A549 (cell line): ENCODE data around the gene DNAJB5. TPM values are rescaled to one million over a fixed set of nuclear protein-coding genes. Genes with fewer than 3 reads are reported as not detected.

Source experiments
- ATAC-seq, 2 experiments: fragments of 200-7000 bp in 1 of 2; fragments of >200 bp in 1 of 2; cut with Nextera tagmentation in 1 of 2; cut with Tn5 transposase in 1 of 2; 3 replicates each; pipeline versions ENCODE4 v1.8.0 to v1.9.1; 2018 to 2020; ENCODE audit warnings: mild to moderate bottlenecking in 1 of 2, moderate library complexity in 1 of 2
- CTCF ChIA-PET: fragments of 300-600 bp; sonication (Branson Sonifier 250); formaldehyde crosslinking; extraction: SDS; loops from one replicate; lab custom pipeline; 2021; ENCODE audit warnings: antibody characterized with exemption, inconsistent platforms; lab: Yijun Ruan, JAX
- POLR2A ChIA-PET: fragments of 350-600 bp; formaldehyde crosslinking; extraction: SDS; loops from one replicate; lab custom pipeline; 2021; ENCODE audit warnings: antibody characterized with exemption, inconsistent platforms; lab: Yijun Ruan, JAX
- DNase-seq, 2 experiments: peaks; one replicate each; pipeline versions ENCODE4 v3.0.0 to v3.0.0-alpha.2; 2011 to 2016; ENCODE audit warnings: low read depth in 1 of 2, low spot score in 1 of 2
- FAIRE-seq: peaks from 2 replicates; lab custom pipeline; 2011; peaks lifted over from hg19 to GRCh38; lab: Jason Lieb, UNC
- H3K27ac ChIP-seq, 2 experiments: fragments of >200 bp; sonication (Bioruptor Twin); formaldehyde crosslinking; 3 replicates each; pipeline ENCODE4 v1.5.1; 2016 to 2017
- H3K4me1 ChIP-seq: fragments of >200 bp; sonication (Bioruptor Twin); formaldehyde crosslinking; 3 replicates; pipeline ENCODE4 v1.6.1; 2016
- H3K4me2 ChIP-seq: fragments of >200 bp; sonication (Bioruptor Twin); formaldehyde crosslinking; 3 replicates; pipeline ENCODE4 v1.6.1; 2016
- H3K4me3 ChIP-seq: fragments of >200 bp; sonication (Bioruptor Twin); formaldehyde crosslinking; 3 replicates; pipeline ENCODE4 v1.5.1; 2016
- H3K9me3 ChIP-seq: fragments of >200 bp; sonication (Bioruptor Twin); formaldehyde crosslinking; 3 replicates; pipeline ENCODE4 v1.6.1; 2016
- E2F6 ChIP-seq: IDR thresholded peaks from 2 replicates; pipeline ENCODE4 v1.6.1; 2012; ENCODE audit warnings: low read depth, borderline replicate concordance
- ELK1 ChIP-seq: fragments of 150-350 bp; IDR thresholded peaks from 2 replicates; pipeline ENCODE4 v1.6.1; 2014; ENCODE audit warnings: low read depth, mild to moderate bottlenecking, low read length
- FOSL2 ChIP-seq, 2 experiments: fragments of 450-650 bp in 1 of 2; fragments of >200 bp in 1 of 2; sonication (Bioruptor Twin) in 1 of 2; formaldehyde crosslinking; IDR thresholded peaks; 2 replicates each; pipeline versions ENCODE4 v1.5.0 to v1.6.1; 2016 to 2020; ENCODE audit warnings: mild to moderate bottlenecking in 1 of 2, moderate library complexity in 1 of 2
- FOXS1 ChIP-seq: fragments of 250-450 bp; sonication (Bioruptor Pico); IDR thresholded peaks from 2 replicates; pipeline ENCODE4 v1.5.0; 2020; ENCODE audit warnings: mild to moderate bottlenecking, moderate library complexity
- HOXA7 ChIP-seq: fragments of 250-450 bp; sonication (Bioruptor Pico); IDR thresholded peaks from 2 replicates; pipeline ENCODE4 v1.5.0; 2020; ENCODE audit warnings: mild to moderate bottlenecking, moderate library complexity
- HOXB13 ChIP-seq: fragments of 250-450 bp; sonication (Bioruptor Pico); IDR thresholded peaks from 2 replicates; pipeline ENCODE4 v1.5.0; 2020; ENCODE audit warnings: low read depth, mild to moderate bottlenecking, moderate library complexity
- JUNB ChIP-seq: fragments of >200 bp; sonication (Bioruptor Twin); formaldehyde crosslinking; IDR thresholded peaks from 2 replicates; pipeline ENCODE4 v1.6.1; 2016
- KDM5A ChIP-seq: fragments of 200-600 bp; sonication (generic); IDR thresholded peaks from 2 replicates; pipeline ENCODE4 v1.6.1; 2016; ENCODE audit warnings: antibody characterized with exemption, mild to moderate bottlenecking
- NFE2L2 ChIP-seq: fragments of 150-350 bp; conservative IDR thresholded peaks from 2 replicates; pipeline ENCODE4 v1.6.1; 2014; ENCODE audit warnings: low read length
- NPAS2 ChIP-seq: fragments of 250-450 bp; sonication (Bioruptor Pico); IDR thresholded peaks from 2 replicates; pipeline ENCODE4 v1.8.0; 2022; ENCODE audit warnings: mild to moderate bottlenecking, moderate library complexity, borderline replicate concordance
- REST ChIP-seq: fragments of 200-600 bp; sonication (generic); IDR thresholded peaks from 2 replicates; pipeline ENCODE4 v1.6.1; 2016; ENCODE audit warnings: antibody characterized with exemption, mild to moderate bottlenecking, moderate library complexity
- SMC3 ChIP-seq: fragments of >200 bp; sonication (Bioruptor Twin); formaldehyde crosslinking; IDR thresholded peaks from 3 replicates; pipeline ENCODE4 v1.6.1; 2018; ENCODE audit warnings: inconsistent platforms
- SREBF2 ChIP-seq: fragments of 450-650 bp; IDR thresholded peaks from 2 replicates; pipeline ENCODE4 v1.6.1; 2014; ENCODE audit warnings: mild to moderate bottlenecking, moderate library complexity
- TP53 ChIP-seq: fragments of 250-450 bp; sonication (Bioruptor Pico); IDR thresholded peaks from 2 replicates; pipeline ENCODE4 v1.5.0; 2021; ENCODE audit warnings: mild to moderate bottlenecking, moderate library complexity
- WGBS: methylation state at CpG from one replicate; pipeline ENCODE4 v1.1.6; 2017; ENCODE audit errors: missing lambda C conversion rate; 5-methylcytosine and 5-hydroxymethylcytosine counted together
- polyA plus RNA-seq, 4 experiments: library from polyadenylated mRNA; depleted of rRNA in 3 of 4; stranded (reverse); fragments of >200 nt; fragmentation: RNase III in 1 of 4; extraction: RNeasy Plus Mini Kit Qiagen cat#74134 plus additional on column Dnase treatment in 1 of 4; gene quantifications; 2 replicates in 3 of 4; 3 replicates in 1 of 4; pipeline ENCODE4 v1.2.3, GENCODE V29; 2011 to 2017
- TF ChIP-seq, protein P1 (sequence below): fragments of >200 bp; sonication (Bioruptor Twin); formaldehyde crosslinking; IDR thresholded peaks from 3 replicates; pipeline ENCODE4 v1.5.1; 2016
- TF ChIP-seq, protein P2 (sequence below): fragments of 250-450 bp; sonication (Bioruptor Pico); IDR thresholded peaks from 2 replicates; pipeline ENCODE4 v1.5.0; 2021; ENCODE audit warnings: mild to moderate bottlenecking, moderate library complexity, borderline replicate concordance

The DNAJB5 gene
- polyA plus RNA-seq, 2 of the 4 experiments (the other 2 are of a cell fraction): 0.72 to 4.4 TPM

DNA sequence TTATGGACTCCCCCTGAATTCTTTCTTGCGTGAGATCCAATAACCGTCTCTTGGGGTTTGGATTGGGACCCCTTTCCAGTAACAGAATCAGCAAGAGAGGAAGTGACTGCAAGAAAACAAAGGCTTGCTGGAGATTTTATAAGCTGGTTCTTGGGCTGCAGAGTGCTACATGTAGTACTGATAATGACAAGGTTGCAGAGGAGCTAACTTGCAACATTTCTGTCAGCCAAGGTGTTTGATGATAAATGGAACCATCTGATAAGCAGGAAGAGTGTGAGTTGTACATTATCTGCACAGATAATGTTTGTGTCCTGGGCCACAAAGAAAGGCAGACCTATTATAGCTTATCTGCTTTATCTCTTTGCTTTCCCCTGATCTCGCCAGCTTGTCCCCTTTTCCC lies 37.1 kb downstream of the DNAJB5 start:
- Histone ChIP-seq H3K4me3 (no peak overlapping the region), H3K27ac (peak overlapping the region; percentile 28 to 77; a peak in 3 of 6 replicates), H3K9me3 (0 out of 3 replicates have a peak, but pooled peaks cover 10% of the 10 kb centered on the region), H3K4me2 (peak overlapping the region; percentile 57), H3K4me1 (peaks cover 22% of the 10 kb centered on the region)
- DNase-seq (no peak), ATAC-seq (peak; percentile 36 to 62; a peak in 4 of 6 replicates), FAIRE-seq (no peak)
- ChIA-PET CTCF (interaction anchor here (0.5 to 5.4 kb wide), 4 partner anchors 17 to 600 kb away, joined by 3 to 26 read pairs (median 4); no protein-coding TSS in a partner anchor), POLR2A (interaction anchor here (3.5 kb wide), 1 partner anchor 45 kb away, joined by 16 read pairs; the partner anchor contains the start of gene VCP)
- 88% methylated on average over 3 of the region's 3 CpGs for WGBS
- no peak for TF ChIP-seq FOSL2 (IDR thresholded peaks at IDR 0.05)
- TF ChIP-seq FOSL2 (CRISPR knock-in tag; IDR thresholded peaks at IDR 0.05): no peak
- TF ChIP-seq HOXA7 (CRISPR knock-in tag): no peak
- no peak for TF ChIP-seq E2F6
- TF ChIP-seq SREBF2: no peak
- no peak for TF ChIP-seq KDM5A
- no peak for TF ChIP-seq HOXB13 (CRISPR knock-in tag)
- no peak for TF ChIP-seq JUNB
- no peak for TF ChIP-seq FOXS1 (CRISPR knock-in tag)
- no peak for TF ChIP-seq SMC3
- no peak for TF ChIP-seq REST
- TF ChIP-seq NPAS2 (CRISPR knock-in tag): no peak
- no peak for TF ChIP-seq NFE2L2
- TF ChIP-seq TP53 (CRISPR knock-in tag): no peak
- TF ChIP-seq, protein P1, sequence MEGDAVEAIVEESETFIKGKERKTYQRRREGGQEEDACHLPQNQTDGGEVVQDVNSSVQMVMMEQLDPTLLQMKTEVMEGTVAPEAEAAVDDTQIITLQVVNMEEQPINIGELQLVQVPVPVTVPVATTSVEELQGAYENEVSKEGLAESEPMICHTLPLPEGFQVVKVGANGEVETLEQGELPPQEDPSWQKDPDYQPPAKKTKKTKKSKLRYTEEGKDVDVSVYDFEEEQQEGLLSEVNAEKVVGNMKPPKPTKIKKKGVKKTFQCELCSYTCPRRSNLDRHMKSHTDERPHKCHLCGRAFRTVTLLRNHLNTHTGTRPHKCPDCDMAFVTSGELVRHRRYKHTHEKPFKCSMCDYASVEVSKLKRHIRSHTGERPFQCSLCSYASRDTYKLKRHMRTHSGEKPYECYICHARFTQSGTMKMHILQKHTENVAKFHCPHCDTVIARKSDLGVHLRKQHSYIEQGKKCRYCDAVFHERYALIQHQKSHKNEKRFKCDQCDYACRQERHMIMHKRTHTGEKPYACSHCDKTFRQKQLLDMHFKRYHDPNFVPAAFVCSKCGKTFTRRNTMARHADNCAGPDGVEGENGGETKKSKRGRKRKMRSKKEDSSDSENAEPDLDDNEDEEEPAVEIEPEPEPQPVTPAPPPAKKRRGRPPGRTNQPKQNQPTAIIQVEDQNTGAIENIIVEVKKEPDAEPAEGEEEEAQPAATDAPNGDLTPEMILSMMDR: no peak
- TF ChIP-seq, protein P2, sequence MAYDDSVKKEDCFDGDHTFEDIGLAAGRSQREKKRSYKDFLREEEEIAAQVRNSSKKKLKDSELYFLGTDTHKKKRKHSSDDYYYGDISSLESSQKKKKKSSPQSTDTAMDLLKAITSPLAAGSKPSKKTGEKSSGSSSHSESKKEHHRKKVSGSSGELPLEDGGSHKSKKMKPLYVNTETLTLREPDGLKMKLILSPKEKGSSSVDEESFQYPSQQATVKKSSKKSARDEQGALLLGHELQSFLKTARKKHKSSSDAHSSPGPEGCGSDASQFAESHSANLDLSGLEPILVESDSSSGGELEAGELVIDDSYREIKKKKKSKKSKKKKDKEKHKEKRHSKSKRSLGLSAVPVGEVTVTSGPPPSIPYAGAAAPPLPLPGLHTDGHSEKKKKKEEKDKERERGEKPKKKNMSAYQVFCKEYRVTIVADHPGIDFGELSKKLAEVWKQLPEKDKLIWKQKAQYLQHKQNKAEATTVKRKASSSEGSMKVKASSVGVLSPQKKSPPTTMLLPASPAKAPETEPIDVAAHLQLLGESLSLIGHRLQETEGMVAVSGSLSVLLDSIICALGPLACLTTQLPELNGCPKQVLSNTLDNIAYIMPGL (CRISPR knock-in tag): no peak
- TF ChIP-seq ELK1: no peak
